ENCODE data around the gene USP7. TPM values are rescaled to one million over a fixed set of nuclear protein-coding genes. Genes with fewer than 3 reads are reported as not detected.

The USP7 gene
- 100 to 1,000 TPM; 175 to 261 (median 178) TPM for total RNA-seq
- polyA plus RNA-seq = 1 to 10 TPM; 8.9 to 9.0 TPM
- 270 reads per million, percentile 95 among the genes with 10 or more reads in this experiment for total RNA-seq

DNA sequence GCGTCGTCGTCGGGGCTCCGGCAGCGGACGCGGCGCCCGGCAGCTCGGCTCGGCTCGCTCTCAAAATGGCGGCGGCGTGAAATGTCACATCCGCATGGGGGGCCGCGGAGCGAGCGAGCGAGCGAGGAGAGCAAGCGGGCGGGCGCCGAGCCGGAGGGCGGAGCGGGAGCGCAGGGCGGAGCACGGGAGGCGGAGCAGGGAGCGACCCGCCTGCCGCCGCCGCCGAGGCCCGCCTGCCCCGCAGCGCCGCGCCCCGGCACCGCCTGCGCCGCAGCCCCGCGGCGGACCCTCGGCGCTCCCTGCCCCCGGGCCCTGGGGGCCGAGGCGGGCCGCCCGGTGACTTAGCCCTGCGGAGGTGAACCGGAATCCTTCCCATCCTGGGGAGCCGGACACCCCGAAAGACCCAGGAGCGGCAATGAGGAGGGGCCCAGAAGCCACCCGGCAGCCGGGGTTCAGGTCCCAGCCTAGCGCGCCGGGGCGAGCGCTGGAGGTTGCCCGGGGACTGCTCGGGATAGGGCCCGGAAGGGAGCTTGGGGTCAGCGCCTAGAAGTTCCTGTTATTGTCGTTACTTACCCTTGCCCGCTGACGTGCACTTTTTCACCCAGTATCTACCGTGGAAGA, at the start of gene USP7:
Gene USP7 (minus strand): TSS at position 86 of the 621 bp plus-strand sequence. CDS start 621 bp downstream, outside the sequence.
- Mint-ChIP-seq H3K9me3 (peaks cover 0 to 2% (median 0%) of the 10 kb centered on the region in 11 donors), H3K36me3 (peaks cover 0 to 11% (median 0%) of the 10 kb centered on the region in 5 donors), H3K27me3 (peaks cover 0 to 18% (median 0%) of the 10 kb centered on the region in 5 donors), H3K4me3 (peak within 1 kb of the TSS; percentile 90 to 98 (median 95)), H3K4me1 (peaks cover 35 to 42% (median 40%) of the 10 kb centered on the region in 7 donors), H3K27ac (peak within 1 kb of the TSS; percentile 80 to 97 (median 92))
- peak; percentile 94 for ATAC-seq
- ChIA-PET CTCF (no interaction called here), POLR2A (interaction anchor here (0.6 to 1.6 kb wide), 3 partner anchors 12 to 128 kb away, joined by 3 to 17 read pairs (median 3); partner anchors contain the start of gene HAPSTR1)
- intact Hi-C loops (cut with micrococcal nuclease) = loop anchor here (1.0 to 10.0 kb wide), 10 partner anchors 49 to 1978 kb away; partner anchors contain the start of genes HAPSTR1 (in 2 of the 2), METTL22 (in 2 of the 2), PMM2 (in 2 of the 2) and TMEM186 (in 2 of the 2)
- peak; percentile 86 to 94 (median 92) for DNase-seq
- Histone ChIP-seq H3K27ac (ENCODE audit: low read depth, low read length) (peak within 1 kb of the TSS; percentile 85), H3K4me3 (ENCODE audit: low read length) (peak within 1 kb of the TSS; percentile 77), H3K27me3 (ENCODE audit: control insufficient read depth in 2 of 2, insufficient read depth in 2 of 2, low read length in 2 of 2) (no peaks in the 10 kb centered on the region), H3K9me3 (ENCODE audit: control insufficient read depth in 2 of 3, low read length in 3 of 3) (no peaks in the 10 kb centered on the region), H3K4me1 (ENCODE audit: control insufficient read depth in 2 of 2, insufficient read depth in 2 of 2, low read length in 2 of 2) (peaks cover 30 to 34% of the 10 kb centered on the region in 2 donors), H3K36me3 (ENCODE audit: control insufficient read depth in 2 of 3, insufficient read depth in 3 of 3, low read length in 3 of 3) (no peaks in the 10 kb centered on the region)

DNA sequence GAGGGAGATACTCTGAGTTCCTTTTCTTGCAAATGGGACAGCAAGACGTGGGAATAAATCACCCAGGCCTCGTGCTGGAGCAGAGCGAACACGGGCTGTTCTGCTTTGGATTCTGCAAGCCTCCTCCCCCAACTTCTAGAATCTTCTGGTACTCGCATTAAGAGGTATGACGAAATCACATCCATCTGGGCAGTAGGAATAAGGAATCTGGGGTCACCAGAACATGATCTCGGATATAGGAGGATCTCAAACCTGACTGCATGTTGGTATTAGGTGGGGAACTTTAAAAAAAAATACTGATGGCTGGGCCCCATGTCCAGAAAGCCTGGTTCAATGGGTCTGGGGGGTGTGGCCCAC, 49.8 kb upstream of the USP7 start:
- Mint-ChIP-seq H3K36me3 (peaks cover 0 to 8% (median 5%) of the 10 kb centered on the region in 5 donors), H3K9me3 (peaks cover 0 to 21% (median 8%) of the 10 kb centered on the region in 11 donors), H3K4me1 (peaks cover 0 to 4% (median 3%) of the 10 kb centered on the region in 7 donors), H3K27ac (no peak overlapping the region), H3K27me3 (peaks cover 10 to 17% (median 14%) of the 10 kb centered on the region in 5 donors), H3K4me3 (no peak overlapping the region)
- ChIA-PET POLR2A (no interaction called here), CTCF (no interaction called here)
- no peak for DNase-seq
- no peaks in the 10 kb centered on the region for H3K27me3 ChIP-seq (ENCODE audit: control insufficient read depth in 2 of 2, insufficient read depth in 2 of 2, low read length in 2 of 2)
- H3K4me3 ChIP-seq (ENCODE audit: low read length) = no peak overlapping the region
- no peak overlapping the region for H3K27ac ChIP-seq (ENCODE audit: low read depth, low read length)
- H3K36me3 ChIP-seq (ENCODE audit: control insufficient read depth in 2 of 3, insufficient read depth in 3 of 3, low read length in 3 of 3) = no peaks in the 10 kb centered on the region
- peaks cover 0 to 10% (median 0%) of the 10 kb centered on the region in 3 experiments for H3K9me3 ChIP-seq (ENCODE audit: control insufficient read depth in 2 of 3, low read length in 3 of 3)
- intact Hi-C loops (cut with micrococcal nuclease) = no loop called here
- peaks cover 0 to 2% of the 10 kb centered on the region in 2 donors for H3K4me1 ChIP-seq (ENCODE audit: control insufficient read depth in 2 of 2, insufficient read depth in 2 of 2, low read length in 2 of 2)
- no peak for ATAC-seq

DNA sequence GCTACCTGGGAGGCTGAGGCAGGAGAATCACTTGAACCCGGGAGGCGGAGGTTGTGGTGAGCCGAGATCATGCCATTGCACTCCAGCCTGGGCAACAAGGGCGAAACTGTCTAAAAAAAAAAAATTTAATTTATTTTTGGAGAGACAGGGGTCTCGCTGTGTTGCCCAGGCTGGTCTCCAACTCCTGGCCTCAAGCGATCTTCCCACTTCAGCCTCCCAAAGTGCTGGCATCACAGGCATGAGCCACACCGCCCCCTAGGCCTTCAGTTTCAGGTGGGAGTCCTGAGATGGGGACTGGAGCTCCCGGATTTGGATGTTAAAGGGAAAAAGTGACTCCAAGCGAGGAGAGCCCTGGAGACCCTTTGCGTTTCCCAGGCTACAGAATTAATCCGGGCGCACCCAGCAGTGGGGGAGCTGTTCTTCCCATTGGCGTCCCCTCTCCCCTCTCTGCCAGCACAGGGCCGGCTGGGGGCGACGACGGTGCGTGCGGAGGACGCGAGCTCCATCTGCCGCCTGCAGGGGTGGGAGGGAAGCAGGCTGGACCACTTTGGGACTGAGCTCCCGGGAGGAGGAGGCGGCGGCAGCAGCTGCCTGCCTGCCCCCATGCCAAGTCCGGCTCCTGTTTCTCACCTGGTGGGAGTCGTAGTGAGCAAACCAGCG, 49.3 kb upstream of the USP7 start:
- Histone ChIP-seq H3K9me3 (ENCODE audit: control insufficient read depth in 2 of 3, low read length in 3 of 3) (peaks cover 0 to 10% (median 0%) of the 10 kb centered on the region in 3 experiments), H3K4me3 (ENCODE audit: low read length) (no peak overlapping the region), H3K27me3 (ENCODE audit: control insufficient read depth in 2 of 2, insufficient read depth in 2 of 2, low read length in 2 of 2) (no peaks in the 10 kb centered on the region), H3K36me3 (ENCODE audit: control insufficient read depth in 2 of 3, insufficient read depth in 3 of 3, low read length in 3 of 3) (no peaks in the 10 kb centered on the region), H3K4me1 (ENCODE audit: control insufficient read depth in 2 of 2, insufficient read depth in 2 of 2, low read length in 2 of 2) (peaks cover 0 to 6% of the 10 kb centered on the region in 2 donors), H3K27ac (ENCODE audit: low read depth, low read length) (no peak overlapping the region)
- Mint-ChIP-seq H3K9me3 (peaks cover 0 to 21% (median 8%) of the 10 kb centered on the region in 11 donors), H3K27ac (no peak overlapping the region), H3K4me1 (peaks cover 0 to 4% (median 3%) of the 10 kb centered on the region in 7 donors), H3K27me3 (peaks cover 10 to 20% (median 14%) of the 10 kb centered on the region in 5 donors), H3K4me3 (no peak overlapping the region), H3K36me3 (peaks cover 0 to 8% (median 5%) of the 10 kb centered on the region in 5 donors)
- ATAC-seq = no peak
- CTCF ChIA-PET = interaction anchor here (0.9 kb wide), 1 partner anchor 56 kb away, joined by 4 read pairs; no protein-coding TSS in a partner anchor
- intact Hi-C loops (cut with micrococcal nuclease) = no loop called here
- POLR2A ChIA-PET = no interaction called here
- no peak for DNase-seq

DNA sequence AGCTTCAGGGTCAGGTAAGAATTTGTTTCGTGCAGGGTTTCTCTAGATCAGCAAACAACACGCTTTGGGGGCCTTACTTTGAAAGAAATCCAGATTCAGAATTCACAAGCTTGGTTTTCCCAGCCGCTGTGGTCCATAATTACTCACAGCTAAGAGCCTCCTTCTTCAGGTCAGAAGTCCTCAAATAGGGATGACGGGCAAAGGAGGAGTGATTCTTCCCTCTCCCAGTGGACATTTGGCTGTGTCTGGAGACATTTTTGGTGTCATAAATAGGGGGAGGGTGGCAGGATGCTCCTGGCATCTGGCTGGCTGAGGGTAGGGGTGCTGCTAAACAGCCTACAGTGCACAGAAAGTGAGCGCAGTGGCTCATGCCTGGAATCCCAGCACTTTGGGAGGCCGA, 48.6 kb upstream of the USP7 start:
- intact Hi-C loops (cut with micrococcal nuclease) = no loop called here
- no peak for DNase-seq
- Mint-ChIP-seq H3K4me3 (no peak overlapping the region), H3K27me3 (peaks cover 11 to 20% (median 14%) of the 10 kb centered on the region in 5 donors), H3K36me3 (peaks cover 0 to 8% (median 5%) of the 10 kb centered on the region in 5 donors), H3K9me3 (peaks cover 0 to 21% (median 8%) of the 10 kb centered on the region in 11 donors), H3K27ac (no peak overlapping the region), H3K4me1 (peaks cover 0 to 4% (median 3%) of the 10 kb centered on the region in 7 donors)
- H3K36me3 ChIP-seq (ENCODE audit: control insufficient read depth in 2 of 3, insufficient read depth in 3 of 3, low read length in 3 of 3) = no peaks in the 10 kb centered on the region
- no peak overlapping the region for H3K27ac ChIP-seq (ENCODE audit: low read depth, low read length)
- H3K4me3 ChIP-seq (ENCODE audit: low read length) = no peak overlapping the region
- peaks cover 0 to 10% (median 0%) of the 10 kb centered on the region in 3 experiments for H3K9me3 ChIP-seq (ENCODE audit: control insufficient read depth in 2 of 3, low read length in 3 of 3)
- ChIA-PET CTCF (interaction anchor here (0.7 to 0.9 kb wide), 2 partner anchors 22 to 57 kb away, joined by 3 to 4 read pairs; no protein-coding TSS in a partner anchor), POLR2A (no interaction called here)
- H3K4me1 ChIP-seq (ENCODE audit: control insufficient read depth in 2 of 2, insufficient read depth in 2 of 2, low read length in 2 of 2) = peaks cover 0 to 6% of the 10 kb centered on the region in 2 donors
- H3K27me3 ChIP-seq (ENCODE audit: control insufficient read depth in 2 of 2, insufficient read depth in 2 of 2, low read length in 2 of 2) = no peaks in the 10 kb centered on the region
- ATAC-seq = no peak

DNA sequence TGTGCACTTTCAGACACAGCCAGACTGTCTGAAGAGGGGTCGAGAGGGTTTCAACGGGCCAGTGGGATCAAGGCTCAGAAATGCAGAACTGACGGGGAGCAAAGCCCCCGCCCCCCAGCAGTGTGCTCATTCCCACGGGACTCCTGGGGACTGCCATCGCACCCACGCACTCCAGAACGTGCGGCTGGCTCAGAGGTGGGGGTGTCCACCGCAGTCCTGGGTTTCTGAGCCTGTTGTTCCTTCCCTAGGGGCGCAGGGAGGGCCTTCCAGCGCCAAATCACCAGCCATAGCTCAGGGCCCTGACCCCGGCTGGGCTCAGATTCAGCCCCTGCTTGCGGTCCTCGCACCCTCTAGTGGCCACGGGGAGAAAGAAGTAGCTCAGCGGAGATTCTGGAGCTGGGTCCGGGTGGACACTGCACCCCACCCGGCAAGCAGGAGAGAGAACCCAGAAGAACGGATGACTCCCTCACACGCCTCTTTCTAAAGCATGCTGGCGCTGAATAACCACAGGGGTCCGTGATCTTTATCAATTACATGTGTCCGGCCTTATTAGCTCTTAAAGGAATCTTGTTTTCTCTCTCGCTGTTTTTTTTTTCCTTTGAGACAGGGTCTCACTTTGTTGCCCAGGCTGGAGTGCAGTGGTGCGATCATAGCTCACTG, 45.0 kb upstream of the USP7 start:
- ATAC-seq = peak; percentile 93
- Histone ChIP-seq H3K27me3 (ENCODE audit: control insufficient read depth in 2 of 2, insufficient read depth in 2 of 2, low read length in 2 of 2) (no peaks in the 10 kb centered on the region), H3K9me3 (ENCODE audit: control insufficient read depth in 2 of 3, low read length in 3 of 3) (no peaks in the 10 kb centered on the region), H3K4me1 (ENCODE audit: control insufficient read depth in 2 of 2, insufficient read depth in 2 of 2, low read length in 2 of 2) (peaks cover 0 to 6% of the 10 kb centered on the region in 2 donors), H3K27ac (ENCODE audit: low read depth, low read length) (no peak overlapping the region), H3K4me3 (ENCODE audit: low read length) (no peak overlapping the region), H3K36me3 (ENCODE audit: control insufficient read depth in 2 of 3, insufficient read depth in 3 of 3, low read length in 3 of 3) (no peaks in the 10 kb centered on the region)
- Mint-ChIP-seq H3K4me3 (peak overlapping the region in 4 of 10 donors; percentile 49 to 67 (median 58)), H3K36me3 (no peaks in the 10 kb centered on the region), H3K4me1 (peaks cover 0 to 4% (median 3%) of the 10 kb centered on the region in 7 donors), H3K27me3 (peaks cover 4 to 19% (median 8%) of the 10 kb centered on the region in 5 donors), H3K27ac (no peak overlapping the region), H3K9me3 (peaks cover 0 to 3% (median 0%) of the 10 kb centered on the region in 11 donors)
- peak; percentile 30 to 66 (median 57) for DNase-seq
- intact Hi-C loops (cut with micrococcal nuclease) = loop anchor here (1.0 to 5.0 kb wide), 8 partner anchors 48 to 441 kb away; partner anchors contain the start of gene HAPSTR1 (in 1 of the 2)
- ChIA-PET POLR2A (interaction anchor here (0.5 kb wide), 1 partner anchor 215 kb away, joined by 4 read pairs; no protein-coding TSS in a partner anchor), CTCF (interaction anchor here (0.6 to 3.6 kb wide), 23 partner anchors 12 to 441 kb away, joined by 3 to 22 read pairs (median 4); partner anchors contain the start of gene HAPSTR1)
